NB4 (cell line): ENCODE results near the gene CYP3A7.

ENCODE experiments used
- MYC ChIP-seq: IDR thresholded peaks from 2 replicates; pipeline ENCODE4 v1.6.1; 2011; ENCODE audit warnings: low read depth, low read length
- POLR2A ChIP-seq: IDR thresholded peaks from 2 replicates; pipeline ENCODE4 v1.6.1; 2011; ENCODE audit warnings: mild to moderate bottlenecking; ENCODE audit not compliant: insufficient read length; ENCODE audit errors: extremely low read depth
- TF ChIP-seq, protein P1 (sequence below): IDR thresholded peaks from one replicate; pipeline ENCODE4 v1.5.1; 2012; ENCODE audit warnings: low read depth, low read length
- TF ChIP-seq, protein P2 (sequence below): IDR thresholded peaks from 2 replicates; pipeline ENCODE4 v1.6.1; 2011; ENCODE audit warnings: low read depth, low read length

DNA sequence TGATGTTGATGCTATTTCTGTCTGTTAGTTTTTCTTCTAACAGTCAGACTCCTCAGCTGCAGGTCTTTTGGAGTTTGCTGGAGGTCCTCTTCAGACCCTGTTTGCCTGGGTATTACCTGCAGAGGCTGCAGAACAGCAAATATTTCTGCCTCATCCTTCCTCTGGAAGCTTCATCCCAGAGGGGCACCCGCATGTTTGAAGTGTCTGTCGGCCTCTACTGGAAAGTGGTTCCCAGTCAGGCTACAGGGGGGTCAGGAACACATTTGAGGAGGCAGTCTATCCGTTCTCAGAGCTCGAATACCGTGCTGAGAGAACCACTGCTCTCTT is 41.9 kb downstream of the CYP3A7 start:
- TF ChIP-seq, protein P1, sequence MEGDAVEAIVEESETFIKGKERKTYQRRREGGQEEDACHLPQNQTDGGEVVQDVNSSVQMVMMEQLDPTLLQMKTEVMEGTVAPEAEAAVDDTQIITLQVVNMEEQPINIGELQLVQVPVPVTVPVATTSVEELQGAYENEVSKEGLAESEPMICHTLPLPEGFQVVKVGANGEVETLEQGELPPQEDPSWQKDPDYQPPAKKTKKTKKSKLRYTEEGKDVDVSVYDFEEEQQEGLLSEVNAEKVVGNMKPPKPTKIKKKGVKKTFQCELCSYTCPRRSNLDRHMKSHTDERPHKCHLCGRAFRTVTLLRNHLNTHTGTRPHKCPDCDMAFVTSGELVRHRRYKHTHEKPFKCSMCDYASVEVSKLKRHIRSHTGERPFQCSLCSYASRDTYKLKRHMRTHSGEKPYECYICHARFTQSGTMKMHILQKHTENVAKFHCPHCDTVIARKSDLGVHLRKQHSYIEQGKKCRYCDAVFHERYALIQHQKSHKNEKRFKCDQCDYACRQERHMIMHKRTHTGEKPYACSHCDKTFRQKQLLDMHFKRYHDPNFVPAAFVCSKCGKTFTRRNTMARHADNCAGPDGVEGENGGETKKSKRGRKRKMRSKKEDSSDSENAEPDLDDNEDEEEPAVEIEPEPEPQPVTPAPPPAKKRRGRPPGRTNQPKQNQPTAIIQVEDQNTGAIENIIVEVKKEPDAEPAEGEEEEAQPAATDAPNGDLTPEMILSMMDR, result no peak
- TF ChIP-seq POLR2A (no peak), MYC (no peak)
- TF ChIP-seq, protein P2, sequence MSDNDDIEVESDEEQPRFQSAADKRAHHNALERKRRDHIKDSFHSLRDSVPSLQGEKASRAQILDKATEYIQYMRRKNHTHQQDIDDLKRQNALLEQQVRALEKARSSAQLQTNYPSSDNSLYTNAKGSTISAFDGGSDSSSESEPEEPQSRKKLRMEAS, result no peak
